ENCODE measurements around the gene RBMS3. TPM values are rescaled to one million over a fixed set of nuclear protein-coding genes. Genes with fewer than 3 reads are reported as not detected.
A peak's percentile ranks its signal among the peaks of the same experiment; 100 is the strongest.

Gene RBMS3
- total RNA-seq, 4 donors from 2014 or later, result 2.8 to 77.6 (median 13.7) TPM

- H3K4me1 ChIP-seq, result no peaks in the 10 kb centered on the region
- H3K27ac ChIP-seq, result no peak overlapping the region
- H3K36me3 ChIP-seq, result no peaks in the 10 kb centered on the region
- H3K27me3 ChIP-seq, result no peaks in the 10 kb centered on the region
- H3K4me3 ChIP-seq, result no peak overlapping the region
- TF ChIP-seq, protein P1, sequence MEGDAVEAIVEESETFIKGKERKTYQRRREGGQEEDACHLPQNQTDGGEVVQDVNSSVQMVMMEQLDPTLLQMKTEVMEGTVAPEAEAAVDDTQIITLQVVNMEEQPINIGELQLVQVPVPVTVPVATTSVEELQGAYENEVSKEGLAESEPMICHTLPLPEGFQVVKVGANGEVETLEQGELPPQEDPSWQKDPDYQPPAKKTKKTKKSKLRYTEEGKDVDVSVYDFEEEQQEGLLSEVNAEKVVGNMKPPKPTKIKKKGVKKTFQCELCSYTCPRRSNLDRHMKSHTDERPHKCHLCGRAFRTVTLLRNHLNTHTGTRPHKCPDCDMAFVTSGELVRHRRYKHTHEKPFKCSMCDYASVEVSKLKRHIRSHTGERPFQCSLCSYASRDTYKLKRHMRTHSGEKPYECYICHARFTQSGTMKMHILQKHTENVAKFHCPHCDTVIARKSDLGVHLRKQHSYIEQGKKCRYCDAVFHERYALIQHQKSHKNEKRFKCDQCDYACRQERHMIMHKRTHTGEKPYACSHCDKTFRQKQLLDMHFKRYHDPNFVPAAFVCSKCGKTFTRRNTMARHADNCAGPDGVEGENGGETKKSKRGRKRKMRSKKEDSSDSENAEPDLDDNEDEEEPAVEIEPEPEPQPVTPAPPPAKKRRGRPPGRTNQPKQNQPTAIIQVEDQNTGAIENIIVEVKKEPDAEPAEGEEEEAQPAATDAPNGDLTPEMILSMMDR (IDR thresholded peaks at IDR 0.05), result peak in 5 of 6 experiments; percentile 16 to 56 (median 54)
- no peak for TF ChIP-seq POLR2A (IDR thresholded peaks at IDR 0.05)
- H3K9me3 ChIP-seq, result no peaks in the 10 kb centered on the region
- DNase-seq, result no peak
These were observed 483.9 kb downstream of the RBMS3 start for GRCh38 chr3:29764603-29765254.

DNA sequence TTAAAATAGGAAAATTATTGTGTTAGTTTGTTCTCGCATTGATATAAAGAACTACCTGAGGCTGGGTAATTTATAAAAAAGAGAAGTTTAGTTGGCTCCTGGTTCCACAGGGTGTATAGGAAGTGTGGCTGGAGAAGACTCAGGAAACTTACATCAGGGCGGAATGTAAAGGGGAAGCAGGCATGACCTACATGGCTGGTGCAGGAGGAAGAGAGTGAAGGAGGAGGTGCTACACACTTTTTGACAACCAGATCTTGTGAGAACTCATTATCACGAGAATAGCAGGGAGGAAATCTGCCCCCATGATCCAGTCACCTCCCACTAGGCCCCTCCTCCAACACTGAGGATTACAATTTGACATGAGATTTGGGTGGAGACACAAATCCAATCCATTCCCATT lies 490.7 kb downstream of the RBMS3 start:
- no peak for TF ChIP-seq POLR2A (IDR thresholded peaks at IDR 0.05)
- TF ChIP-seq, protein P1 (IDR thresholded peaks at IDR 0.05), result no peak
- no peak for DNase-seq
- Histone ChIP-seq H3K27ac (no peak overlapping the region), H3K4me1 (no peaks in the 10 kb centered on the region), H3K36me3 (no peaks in the 10 kb centered on the region), H3K9me3 (no peaks in the 10 kb centered on the region), H3K4me3 (no peak overlapping the region), H3K27me3 (no peaks in the 10 kb centered on the region)

- Histone ChIP-seq H3K36me3 (no peaks in the 10 kb centered on the region), H3K27me3 (no peaks in the 10 kb centered on the region), H3K9me3 (no peaks in the 10 kb centered on the region), H3K27ac (no peak overlapping the region), H3K4me1 (no peaks in the 10 kb centered on the region), H3K4me3 (no peak overlapping the region)
- TF ChIP-seq, protein P1 (IDR thresholded peaks at IDR 0.05), result no peak
- TF ChIP-seq POLR2A (IDR thresholded peaks at IDR 0.05), result no peak
- no peak for DNase-seq
These were observed 491.6 kb downstream of the RBMS3 start for GRCh38 chr3:29772436-29772835.

- H3K9me3 ChIP-seq, result no peaks in the 10 kb centered on the region
- no peaks in the 10 kb centered on the region for H3K36me3 ChIP-seq
- H3K4me3 ChIP-seq, result no peak overlapping the region
- no peak for TF ChIP-seq POLR2A (IDR thresholded peaks at IDR 0.05)
- TF ChIP-seq, protein P1 (IDR thresholded peaks at IDR 0.05), result no peak
- no peaks in the 10 kb centered on the region for H3K27me3 ChIP-seq
- H3K4me1 ChIP-seq, result no peaks in the 10 kb centered on the region
- H3K27ac ChIP-seq, result no peak overlapping the region
- no peak for DNase-seq
These were observed 492.6 kb downstream of the RBMS3 start for GRCh38 chr3:29773481-29773880.

GRCh38 chr3:29775340-29775739 lies 494.5 kb downstream of the RBMS3 start:
- no peak for DNase-seq
- Histone ChIP-seq H3K27ac (no peak overlapping the region), H3K27me3 (no peaks in the 10 kb centered on the region), H3K36me3 (no peaks in the 10 kb centered on the region), H3K4me3 (no peak overlapping the region), H3K9me3 (no peaks in the 10 kb centered on the region), H3K4me1 (no peaks in the 10 kb centered on the region)
- TF ChIP-seq, protein P1 (IDR thresholded peaks at IDR 0.05), result no peak
- no peak for TF ChIP-seq POLR2A (IDR thresholded peaks at IDR 0.05)
